Retinal pigment epithelial cell (primary cell): Measurements from ENCODE around the gene CRYBG1.

Source experiments
- DNase-seq: peaks from one replicate; pipeline ENCODE4 v3.0.0-alpha.2; 2010; ENCODE audit warnings: low read depth
- H3K4me3 ChIP-seq: 2 replicates; pipeline ENCODE4 v1.5.1; 2011; ENCODE audit warnings: mild to moderate bottlenecking, low read length, control low read depth, moderate library complexity
- TF ChIP-seq, protein P1 (sequence below): conservative IDR thresholded peaks from 2 replicates; pipeline ENCODE4 v1.5.1; 2011; ENCODE audit warnings: low read depth, low read length, control low read depth, inconsistent platforms

CRYBG1 gene

DNA sequence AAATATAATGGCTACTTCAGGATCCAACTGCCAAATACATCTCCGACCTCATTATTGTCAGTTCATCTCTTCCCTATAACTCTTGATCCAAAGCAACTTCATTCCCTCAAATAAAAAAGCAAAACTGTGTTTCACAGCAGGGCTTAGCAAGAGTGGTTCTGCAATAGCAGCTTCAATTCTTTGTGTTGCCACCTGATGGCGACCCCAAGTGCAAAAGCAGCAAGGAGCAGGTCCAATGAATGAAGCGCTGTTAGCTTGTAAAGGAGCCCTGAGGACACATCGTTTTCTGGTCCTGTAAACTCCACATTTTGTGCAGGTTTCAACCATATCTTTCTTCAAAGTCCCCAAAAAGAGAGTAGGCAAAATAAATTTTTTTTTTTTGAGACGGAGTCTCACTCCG lies 249.2 kb downstream of the CRYBG1 start:
- H3K4me3 ChIP-seq: no peak overlapping the region
- TF ChIP-seq, protein P1, sequence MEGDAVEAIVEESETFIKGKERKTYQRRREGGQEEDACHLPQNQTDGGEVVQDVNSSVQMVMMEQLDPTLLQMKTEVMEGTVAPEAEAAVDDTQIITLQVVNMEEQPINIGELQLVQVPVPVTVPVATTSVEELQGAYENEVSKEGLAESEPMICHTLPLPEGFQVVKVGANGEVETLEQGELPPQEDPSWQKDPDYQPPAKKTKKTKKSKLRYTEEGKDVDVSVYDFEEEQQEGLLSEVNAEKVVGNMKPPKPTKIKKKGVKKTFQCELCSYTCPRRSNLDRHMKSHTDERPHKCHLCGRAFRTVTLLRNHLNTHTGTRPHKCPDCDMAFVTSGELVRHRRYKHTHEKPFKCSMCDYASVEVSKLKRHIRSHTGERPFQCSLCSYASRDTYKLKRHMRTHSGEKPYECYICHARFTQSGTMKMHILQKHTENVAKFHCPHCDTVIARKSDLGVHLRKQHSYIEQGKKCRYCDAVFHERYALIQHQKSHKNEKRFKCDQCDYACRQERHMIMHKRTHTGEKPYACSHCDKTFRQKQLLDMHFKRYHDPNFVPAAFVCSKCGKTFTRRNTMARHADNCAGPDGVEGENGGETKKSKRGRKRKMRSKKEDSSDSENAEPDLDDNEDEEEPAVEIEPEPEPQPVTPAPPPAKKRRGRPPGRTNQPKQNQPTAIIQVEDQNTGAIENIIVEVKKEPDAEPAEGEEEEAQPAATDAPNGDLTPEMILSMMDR: peak; percentile 49
- no peak for DNase-seq

DNA sequence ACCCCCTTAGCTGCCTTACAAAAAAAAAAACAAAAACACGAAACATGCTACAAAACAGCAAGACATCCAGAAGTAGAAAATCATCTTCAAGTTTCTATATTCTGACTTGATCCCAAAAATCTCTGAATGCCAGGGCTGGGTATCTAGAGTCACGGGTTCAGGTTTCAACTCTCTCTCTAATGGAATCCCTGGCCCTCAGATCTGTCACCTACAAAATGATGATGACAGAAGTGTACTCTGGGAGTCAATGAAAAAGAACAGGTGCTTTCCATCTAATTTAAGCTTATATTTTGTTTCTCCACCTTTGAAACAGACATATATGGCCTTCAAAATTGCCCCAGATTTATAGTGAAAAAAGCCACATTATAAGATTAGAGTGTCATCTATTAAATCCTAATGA lies 250.5 kb downstream of the CRYBG1 start:
- TF ChIP-seq, protein P1: no peak
- no peak for DNase-seq
- no peak overlapping the region for H3K4me3 ChIP-seq

DNA sequence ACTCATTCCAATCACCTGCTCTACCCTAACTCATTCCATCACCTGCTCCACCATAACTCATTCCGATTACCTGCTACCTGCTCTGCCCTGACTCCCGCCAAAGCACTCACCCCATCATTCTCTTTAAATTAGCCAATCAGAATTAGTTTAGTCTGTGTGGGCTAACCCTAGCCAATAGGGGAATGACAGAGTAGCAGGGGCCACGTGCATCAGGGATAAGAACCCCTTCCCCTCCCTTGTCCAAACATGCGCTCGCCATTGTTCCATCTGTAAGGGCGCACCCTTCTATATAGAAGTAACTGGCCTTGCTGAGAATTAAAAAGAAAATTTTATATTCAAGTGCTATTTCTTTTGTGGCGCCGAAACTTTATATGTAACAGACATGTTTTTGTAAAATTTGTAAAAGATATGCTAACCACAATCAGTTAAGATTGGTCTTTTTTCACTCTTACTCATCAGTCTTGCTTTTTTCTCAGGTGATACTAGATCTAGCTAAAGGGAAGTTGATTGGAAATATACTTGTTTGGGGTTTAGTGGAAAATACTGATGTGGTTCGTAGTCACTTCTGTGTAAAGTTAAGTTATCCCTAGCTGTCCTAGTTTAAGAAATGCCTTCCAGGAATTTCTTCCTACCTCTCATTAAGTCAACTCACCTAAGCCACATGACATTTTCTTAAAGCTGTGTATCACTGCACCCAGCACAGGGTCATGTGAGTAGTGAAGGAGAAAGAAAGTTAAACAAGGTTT lies 252.3 kb downstream of the CRYBG1 start:
- TF ChIP-seq, protein P1: no peak
- DNase-seq: no peak
- H3K4me3 ChIP-seq: no peak overlapping the region

DNA sequence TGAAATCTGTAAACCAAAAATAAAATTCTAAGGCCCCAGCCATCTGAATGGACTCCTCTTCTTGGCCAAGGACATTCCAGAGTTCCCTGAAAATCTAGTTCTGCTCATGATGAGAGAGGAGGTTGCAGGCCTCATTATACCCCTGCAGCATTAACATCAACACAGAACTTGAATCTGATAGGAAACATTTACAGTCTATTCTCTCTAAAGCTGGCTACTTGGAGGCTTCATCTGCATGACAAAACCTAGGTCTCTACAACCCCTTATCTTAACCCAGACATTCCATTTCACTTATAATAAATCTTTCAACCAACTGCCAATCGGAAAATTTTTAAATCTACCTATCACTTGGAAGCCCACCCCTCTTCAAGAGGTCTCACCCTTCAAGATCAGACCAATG lies 253.1 kb downstream of the CRYBG1 start:
- H3K4me3 ChIP-seq: no peak overlapping the region
- no peak for DNase-seq
- TF ChIP-seq, protein P1: no peak

DNA sequence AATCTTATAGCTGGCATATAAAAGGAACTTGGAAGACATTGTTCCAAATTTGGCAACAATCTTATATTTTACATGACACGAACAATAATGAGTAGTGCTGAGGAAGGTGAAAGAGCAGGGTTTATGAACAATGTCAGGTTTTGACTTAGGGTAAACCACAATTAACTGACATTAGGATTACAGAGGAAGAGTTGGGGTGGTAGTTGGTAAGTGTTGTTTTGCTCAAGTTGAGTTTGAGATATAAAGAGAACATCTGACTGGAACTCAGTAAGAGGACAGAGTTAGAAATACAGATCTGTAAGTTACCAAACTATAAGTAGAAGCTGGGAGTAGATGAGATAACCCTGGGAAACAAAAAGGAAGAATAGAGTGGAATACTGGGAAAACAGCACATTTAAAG lies 253.6 kb downstream of the CRYBG1 start:
- TF ChIP-seq, protein P1: no peak
- DNase-seq: no peak
- H3K4me3 ChIP-seq: no peak overlapping the region

DNA sequence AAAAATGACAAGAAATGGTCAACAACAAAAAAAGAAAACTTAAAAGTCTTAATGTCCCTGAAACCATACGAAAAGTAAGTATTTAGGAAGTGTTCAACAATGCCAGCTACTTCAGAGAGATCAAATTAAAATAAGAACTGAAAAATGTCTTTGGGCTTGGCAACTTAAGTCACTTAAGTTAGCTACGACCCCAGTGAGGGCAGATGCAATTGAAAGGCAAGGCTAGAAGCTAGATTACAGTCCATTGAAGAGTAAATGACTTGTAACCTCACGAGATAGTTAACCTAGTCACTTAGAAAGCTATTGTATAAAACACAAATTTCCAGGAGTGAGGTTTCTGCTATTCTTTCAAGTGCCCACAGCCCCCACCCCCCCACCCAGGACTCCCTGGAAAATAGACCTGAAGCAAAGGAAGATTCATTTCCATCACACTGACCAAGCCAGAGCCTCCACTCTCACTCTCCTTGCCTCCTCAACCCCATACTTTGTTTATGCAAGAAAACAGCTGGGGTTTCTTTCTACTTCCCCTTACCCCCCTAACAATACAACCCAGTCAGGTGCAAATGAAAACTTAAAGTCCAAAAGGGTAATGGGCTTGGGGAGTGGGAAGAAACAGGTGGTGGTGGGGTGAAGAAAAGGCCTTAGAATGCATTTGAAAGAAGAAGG lies 254.2 kb downstream of the CRYBG1 start:
- TF ChIP-seq, protein P1: no peak
- no peak overlapping the region for H3K4me3 ChIP-seq
- no peak for DNase-seq

DNA sequence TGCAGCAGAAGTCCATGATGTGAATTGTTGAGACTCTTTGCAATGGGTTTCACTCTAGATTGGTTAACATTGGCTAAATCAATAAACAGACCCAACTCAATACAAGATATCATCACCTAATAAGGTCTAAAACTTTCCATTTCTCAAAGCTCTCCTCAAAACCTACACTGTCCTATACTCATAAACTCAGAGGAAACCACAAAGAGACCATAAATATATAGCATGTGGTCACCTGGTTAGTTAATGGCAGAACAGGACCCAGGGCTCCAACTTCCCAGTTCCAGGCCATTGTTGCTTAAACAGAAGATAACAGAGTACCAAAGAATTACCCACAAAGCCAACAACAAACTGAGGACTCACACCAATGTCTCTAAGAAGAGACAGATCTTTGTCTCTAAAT lies 256.8 kb downstream of the CRYBG1 start:
- no peak overlapping the region for H3K4me3 ChIP-seq
- no peak for DNase-seq
- TF ChIP-seq, protein P1: no peak
